Hematopoietic multipotent progenitor cell treated with erythropoietin and hydrocortisone succinate and interleukin-3 and kit ligand, for 6 days (in vitro differentiated cells): ENCODE measurements around the gene CCDC169.
A peak's percentile ranks its signal among the peaks of the same experiment; 100 is the strongest.
"Not testable (repeated sequence)": the region's sequence is repeated elsewhere in the genome, so short reads cannot be mapped to it uniquely, and the experiment has no call there.

Experiments used
- DNase-seq: peaks from one replicate; pipeline ENCODE4 v3.0.0-alpha.2; 2015

Gene CCDC169

DNA sequence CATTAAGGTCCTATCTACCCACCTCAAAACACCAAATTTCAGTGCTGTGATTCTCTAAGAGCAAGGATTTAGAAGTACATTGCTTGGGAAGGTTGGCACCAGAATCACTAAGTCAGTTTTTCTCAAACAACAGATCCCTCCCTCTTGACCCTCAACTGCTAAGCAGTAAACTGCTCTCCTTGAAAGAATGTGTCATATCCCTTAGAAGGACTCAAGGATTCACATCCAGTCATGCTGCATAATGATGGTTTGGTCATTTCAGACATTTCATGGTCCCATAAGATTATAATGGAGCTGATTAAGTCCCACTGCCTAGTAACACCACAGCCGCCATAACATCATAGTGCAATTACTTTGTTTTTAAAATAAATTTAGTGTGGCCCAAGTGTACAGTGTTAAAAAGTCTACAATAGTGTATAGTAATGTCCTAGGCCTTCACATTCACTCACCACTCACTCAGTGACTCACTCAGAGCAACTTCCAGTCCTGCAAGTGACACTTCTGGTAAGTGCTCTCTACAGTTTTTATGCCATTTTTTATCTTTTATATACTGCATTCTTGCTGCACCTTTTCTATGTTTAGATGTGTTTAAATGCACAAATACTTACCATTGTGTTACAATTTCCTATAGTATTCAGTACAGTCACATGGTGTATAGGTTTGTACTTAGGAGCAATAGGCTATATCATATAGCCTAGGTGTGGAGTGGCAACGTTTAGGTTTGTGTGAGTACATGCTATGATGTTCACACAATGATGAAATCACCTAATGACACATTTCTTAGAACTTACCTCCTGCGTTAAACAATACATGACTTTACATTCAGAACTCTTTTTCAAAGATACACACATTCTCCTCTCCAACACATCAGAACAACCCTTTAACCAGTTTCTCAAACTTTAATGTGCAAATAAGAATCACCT lies 15.7 kb upstream of the CCDC169 start:
- DNase-seq: no peak

DNA sequence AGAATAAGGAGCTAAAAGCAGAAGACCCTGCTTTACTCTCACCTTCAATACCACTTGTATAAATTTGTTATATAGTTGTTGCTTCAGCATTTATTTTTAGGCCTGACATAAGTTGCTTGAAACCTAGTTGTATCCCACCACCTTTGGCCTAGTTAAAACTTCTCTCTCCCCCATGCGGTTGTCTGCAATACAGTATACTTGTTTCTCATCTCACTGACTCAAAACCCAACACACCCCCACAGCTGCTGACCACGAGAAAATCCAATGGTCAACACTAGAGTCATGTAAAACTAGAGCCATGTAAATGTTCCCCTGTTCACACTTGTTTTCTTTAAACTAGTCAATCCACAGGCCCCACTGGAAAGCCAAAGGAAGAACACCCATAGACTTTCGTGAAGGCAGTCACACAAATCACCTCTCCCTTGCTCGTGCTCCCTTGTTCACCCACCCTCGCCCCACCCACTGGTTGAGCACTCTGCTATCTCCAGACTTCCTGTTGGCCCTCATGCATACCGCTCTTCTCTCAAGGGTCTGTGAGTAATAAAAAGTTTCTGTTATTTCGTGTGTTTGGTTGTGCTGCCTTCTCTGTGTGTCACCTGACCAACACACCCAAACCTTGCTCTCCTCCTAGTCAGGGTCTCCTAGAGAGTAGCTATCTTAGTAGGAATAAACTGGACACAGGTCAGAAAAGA lies 12.9 kb upstream of the CCDC169 start:
- DNase-seq: no peak

DNA sequence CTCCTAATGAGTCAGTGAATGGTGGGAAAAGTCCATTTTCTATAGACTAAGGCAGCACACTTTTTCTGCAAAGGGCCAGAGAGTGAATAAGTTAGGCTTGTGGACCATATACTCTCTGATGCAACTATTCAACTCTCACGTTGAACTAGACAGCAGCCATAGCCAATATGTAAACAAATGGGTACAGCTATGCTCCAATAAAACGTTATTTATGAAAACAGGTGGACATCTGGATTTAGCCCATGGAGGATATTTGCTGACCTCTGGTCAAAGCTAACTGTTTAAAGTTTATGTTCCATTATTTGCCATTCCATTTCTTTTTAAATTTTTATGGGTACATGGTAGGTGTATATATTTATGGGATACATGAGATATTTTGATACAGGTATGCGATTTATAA lies 4.7 kb upstream of the CCDC169 start:
- no peak for DNase-seq

DNA sequence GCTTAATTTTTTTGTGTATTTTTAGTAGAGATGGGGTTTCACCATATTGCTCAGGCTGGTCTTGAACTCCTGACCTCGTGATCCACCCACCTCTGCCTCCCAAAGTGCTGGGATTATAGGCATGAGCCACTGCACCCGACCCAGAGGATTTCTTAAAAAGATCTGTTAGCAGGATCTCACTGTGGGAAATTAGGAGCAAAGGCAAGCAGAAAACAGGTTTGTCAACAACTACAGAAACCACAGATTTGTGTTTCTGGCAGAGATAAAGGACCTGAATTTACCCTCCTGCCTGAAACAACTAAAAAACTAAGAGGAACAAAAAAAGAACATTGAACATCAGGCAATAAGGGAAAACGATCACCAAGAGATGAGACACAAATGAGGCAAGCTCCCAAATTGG lies 1.9 kb upstream of the CCDC169 start:
- not testable (repeated sequence) for DNase-seq

DNA sequence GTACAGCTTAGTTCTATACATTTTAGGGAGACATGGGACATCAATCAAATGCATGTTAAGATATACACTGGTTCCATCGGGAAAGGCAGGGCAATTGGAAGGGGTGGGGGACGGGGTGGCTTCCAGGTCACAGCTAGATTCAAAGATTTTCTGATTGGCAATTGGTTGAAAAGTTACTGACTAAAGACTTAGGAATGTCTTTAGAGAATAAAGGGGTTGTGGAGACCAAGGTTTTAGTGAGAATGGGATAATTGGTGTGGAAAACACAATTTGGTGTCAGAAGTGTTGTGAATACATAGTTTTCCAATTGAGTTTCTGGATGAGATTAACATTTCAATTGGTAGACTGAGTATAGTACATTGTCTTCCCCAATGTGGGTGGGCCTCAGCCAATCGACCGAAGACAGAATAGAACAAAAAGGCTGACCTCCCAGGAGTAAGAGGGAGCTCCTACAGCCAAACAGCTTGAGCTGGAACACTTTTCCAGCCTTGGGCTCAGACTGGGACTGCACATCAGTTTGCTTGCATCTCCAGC lies 988 bp upstream of the CCDC169 start:
- no peak for DNase-seq

DNA sequence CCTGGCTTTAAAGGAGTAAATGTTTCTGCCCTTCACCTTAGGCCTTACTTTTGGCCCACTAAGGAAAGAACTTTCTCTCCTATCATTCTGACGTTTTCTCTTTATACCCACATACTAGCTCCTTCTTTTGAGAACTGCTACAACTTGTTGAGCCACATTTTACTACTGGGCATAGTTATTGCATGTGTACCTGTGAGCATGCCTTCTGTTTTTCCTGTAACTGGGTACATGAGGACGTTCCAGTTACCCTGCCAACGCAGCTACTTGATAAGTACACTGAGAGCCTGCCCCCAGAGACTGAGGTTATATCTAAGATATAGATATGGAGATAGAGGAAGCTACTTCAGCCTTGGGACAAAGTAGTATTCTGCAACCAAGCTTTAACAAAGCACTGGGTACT lies 3.5 kb downstream of the CCDC169 start:
- DNase-seq: peak; percentile 61

DNA sequence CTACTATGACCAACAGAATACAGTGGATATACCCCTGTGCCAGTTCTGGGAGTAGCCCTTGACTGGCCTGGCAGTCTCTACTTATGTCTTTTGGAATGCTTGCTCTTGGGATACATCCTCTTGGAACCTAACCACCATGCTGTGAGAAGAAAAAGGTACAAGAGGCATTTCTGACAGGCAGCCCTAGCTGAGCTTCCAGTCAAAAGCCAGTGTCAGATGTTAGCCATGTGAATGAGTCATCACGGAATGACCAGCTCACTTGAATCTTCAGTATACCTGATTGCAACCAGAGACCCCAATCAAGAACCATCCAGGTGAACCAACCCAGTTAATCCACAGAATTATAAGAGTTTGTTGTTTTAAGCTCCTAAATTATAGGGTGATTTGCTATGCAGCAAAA lies 4.1 kb downstream of the CCDC169 start:
- no peak for DNase-seq

DNA sequence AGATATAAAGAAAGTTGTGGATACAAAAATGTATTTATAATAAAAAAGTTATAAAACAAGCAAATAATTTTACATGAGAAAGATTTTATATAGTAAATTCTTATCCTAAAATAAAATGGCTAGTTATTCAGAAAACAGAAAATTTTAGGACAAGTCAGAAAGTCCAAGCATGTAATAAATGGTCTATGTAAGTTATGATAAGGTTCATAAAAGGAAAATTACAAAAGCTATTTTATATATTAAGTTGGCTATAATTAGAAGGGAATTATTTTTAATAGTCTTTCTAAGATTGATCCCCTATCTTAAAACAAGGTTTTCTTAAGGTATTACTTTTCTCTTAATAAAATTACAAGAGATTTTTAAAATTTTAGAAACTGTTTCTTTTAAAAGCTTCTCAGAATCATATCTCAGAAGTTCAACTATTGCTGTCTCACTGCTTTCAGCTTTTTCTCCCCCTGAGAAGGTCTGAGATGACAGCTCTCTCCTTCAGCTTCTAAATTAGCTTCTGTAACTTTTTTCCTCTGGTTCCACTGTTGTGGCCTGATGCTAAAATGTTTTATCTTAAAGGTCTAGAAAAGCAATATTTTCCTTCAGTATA lies 8.7 kb downstream of the CCDC169 start:
- peak; percentile 49 for DNase-seq

DNA sequence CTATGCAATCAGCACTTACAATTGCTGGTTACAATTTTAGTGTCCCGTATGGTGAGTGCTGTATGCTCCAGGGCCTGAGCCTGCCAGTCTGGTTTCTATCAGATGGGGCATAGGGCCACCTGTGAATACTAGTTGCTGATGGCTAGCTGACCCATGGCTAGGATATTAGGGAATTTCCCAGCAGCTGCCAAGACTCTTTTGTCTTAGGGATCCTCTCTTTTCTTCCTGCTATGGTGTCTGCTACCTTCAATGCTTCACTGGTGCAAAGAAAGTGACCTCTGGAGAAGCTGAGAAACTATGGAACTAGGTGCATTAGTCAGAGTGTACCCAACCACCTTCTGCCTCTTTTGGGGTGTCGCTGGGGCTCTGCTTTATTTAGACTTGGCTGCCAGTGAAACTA lies 11.6 kb downstream of the CCDC169 start:
- DNase-seq: no peak

DNA sequence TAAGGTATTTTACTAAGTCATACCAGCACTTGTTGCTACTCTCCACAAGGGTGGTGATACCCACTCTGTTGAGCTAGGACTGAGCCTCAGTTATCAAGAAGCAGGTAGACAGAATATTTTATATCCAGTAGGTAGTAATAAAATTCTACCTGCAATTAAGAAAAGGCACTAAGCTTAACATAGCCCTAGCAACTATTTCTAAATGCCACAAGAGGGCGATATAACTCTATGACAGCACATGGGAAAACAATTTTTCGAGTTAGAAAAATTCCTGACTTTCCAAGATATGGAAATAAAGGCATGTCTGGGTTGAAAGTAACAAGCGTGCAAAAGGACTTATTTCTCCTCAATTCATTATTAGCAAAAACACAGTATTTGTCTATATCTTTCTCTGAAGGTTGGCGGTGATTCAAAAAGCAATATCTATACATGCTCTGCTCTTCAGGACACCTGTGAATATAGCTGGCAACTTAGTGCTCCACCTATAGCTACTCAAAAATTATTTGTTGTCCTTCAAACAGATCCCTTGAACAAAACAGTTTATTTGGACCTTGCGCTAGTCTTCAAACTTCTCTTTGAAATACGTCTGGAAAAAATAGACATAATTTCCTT lies 14.7 kb downstream of the CCDC169 start:
- peak; percentile 75 for DNase-seq

DNA sequence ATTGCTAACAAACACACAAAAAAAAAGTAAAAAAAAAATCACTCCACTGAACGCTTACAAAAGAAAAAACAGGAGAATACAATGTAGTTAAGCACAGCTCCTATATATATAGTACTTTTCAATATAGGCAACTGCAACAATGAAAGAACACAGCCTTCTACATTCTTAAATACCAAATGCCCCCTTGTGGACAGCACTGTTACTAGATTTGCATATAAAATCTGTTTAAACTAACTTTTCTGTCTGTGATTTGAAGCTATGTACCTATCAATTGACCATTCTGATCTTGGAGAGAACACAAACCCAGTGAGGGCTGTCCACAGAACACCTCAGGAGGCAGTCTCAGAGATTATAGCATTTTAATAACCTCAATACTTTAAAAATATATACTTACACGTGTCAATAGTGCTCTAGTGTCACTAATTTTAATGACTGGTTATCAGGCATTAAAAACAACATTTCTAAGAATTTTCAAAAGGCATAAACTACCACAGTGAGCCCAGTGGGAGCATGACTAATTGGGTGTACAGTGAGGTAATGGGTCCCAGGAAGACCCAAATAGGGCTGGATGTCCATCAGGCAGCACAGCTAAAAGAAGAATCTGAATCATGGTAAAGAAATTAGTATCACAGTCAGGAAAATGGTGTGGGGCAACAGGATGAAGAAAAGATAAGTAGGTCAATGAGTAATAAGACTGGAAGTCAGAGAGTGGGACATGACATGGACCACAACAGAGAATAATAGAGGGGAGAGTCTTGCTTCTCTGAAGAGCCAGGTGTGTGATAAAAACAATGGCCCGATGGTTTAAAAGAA lies 22.2 kb downstream of the CCDC169 start:
- peak; percentile 83 for DNase-seq

DNA sequence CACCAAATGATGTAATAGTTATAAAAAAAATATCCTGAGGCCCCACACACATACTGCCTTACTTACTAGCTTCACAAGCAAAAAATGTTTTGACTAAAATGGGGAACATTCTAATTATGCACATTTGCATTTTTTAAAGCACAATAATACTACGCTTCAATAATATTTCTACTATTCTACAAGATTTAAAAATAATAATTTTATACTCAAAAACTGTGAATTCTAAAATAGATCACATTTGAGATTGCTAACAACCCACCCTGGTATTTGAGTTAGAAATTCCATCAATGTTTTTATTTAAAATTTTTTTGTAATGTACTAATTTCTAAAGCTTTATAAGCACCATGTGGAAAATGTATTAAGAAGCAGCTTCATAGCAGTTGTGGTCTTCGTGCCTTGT lies 24.2 kb downstream of the CCDC169 start:
- DNase-seq: no peak

DNA sequence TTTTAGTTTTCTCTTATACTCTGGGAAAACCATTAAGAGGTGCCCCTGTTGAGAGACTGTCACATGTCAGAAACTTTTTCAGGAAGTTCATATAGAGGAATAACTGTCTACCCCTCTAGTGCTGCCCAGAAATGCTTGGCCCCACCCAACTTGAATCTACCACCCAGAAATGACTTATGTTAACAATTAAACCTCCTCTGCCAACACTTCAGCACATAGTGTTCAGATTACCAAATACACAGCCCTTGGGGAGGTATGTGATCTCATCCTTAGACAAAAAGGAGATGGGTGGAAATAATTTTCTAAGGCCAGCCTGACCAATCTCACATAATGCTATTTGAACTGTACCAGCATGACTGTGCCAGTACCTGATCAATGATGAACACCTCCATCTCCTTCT lies 35.6 kb downstream of the CCDC169 start:
- no peak for DNase-seq

DNA sequence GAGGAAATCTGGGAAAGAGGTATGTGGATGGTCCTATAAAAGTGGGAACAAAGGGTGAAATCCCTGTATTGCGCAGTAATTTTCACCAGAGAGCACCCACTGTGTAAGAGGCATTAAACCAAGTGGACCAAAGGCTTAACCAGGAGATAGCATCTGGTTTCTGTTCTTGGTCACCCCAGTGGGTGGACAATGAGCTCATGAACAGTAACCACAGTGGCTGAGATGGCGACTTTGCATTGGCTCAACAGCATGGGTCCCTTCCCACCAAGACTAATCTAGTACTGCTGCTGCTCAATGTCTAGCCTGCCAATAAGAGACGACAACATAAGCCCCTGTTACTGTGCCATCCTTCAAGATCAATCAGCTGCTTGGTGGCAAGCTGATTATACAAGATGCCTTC lies 36.6 kb downstream of the CCDC169 start:
- DNase-seq: no peak

DNA sequence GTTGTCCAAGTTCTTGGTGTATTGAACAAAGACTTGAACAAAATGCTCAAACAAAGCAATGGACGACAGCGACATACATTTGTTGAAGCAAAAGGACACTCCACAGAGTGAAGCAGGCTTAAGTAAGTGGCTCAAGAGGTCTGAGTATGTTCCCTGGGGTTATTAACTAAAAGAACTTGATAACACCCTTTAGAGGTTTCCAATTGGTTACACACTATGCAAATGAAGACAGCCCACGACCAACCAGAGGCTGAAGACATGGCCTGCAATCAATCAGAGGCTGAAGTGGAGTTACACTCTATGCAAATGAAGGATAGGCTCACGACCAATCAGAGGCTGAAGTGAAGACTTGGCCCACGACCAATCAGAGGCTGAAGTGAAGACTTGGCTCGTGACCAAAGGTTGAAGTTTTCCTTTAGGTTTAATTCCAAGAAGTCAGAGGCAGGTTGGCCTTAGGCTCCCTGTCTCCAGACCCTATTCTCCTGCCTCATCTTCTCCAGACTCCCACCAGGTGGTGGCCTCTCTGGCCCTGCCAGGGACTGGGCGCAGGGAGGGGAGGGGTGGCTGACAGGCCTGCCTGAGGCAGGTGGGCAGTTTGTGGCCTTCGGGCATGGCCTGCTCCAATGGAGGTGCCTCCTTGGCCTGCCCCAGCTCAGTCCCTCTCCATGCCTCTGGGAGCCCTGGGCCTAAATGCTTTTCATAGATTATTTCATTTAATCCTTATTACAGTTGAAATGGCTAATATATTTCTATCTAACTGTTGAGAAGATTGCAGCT lies 38.1 kb downstream of the CCDC169 start:
- DNase-seq: no peak

DNA sequence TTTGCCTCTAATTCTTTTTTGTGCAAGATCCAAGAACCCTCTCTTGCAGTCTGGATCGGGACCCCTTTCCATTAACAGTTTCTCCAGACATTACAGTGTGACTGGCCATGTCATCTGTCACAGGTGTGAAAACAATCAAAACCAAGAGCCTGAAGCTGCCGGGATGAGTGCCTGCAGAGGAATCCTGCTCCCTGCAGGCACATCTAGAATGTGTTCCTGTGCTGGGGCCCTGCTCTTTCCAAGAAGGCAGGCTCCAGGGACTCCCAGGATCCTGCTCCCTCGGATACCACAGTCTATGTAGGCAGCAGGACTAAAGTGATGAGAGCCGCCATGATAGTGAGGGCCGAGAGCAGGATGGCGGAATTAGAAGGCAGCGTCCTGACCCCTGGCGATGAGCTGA lies 38.8 kb downstream of the CCDC169 start:
- no peak for DNase-seq

DNA sequence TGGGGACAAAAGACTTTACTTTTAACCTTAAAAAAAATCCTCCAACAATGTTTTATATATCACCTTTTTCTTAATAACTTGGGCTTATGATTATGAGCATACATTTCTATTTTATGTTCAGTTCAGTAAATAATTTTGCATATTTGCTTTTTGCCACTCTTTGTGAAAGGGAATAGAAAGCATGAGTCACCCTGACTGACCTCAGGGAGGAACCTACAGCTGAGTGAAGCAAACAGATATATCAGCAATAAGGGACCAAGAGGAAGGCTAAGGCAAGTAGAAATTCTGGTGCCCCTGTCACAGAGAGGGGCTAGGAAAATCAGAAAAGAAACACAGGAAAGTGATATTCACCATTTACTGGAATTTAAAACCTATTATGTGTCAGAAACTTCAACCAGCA lies 46.1 kb downstream of the CCDC169 start:
- DNase-seq: no peak

DNA sequence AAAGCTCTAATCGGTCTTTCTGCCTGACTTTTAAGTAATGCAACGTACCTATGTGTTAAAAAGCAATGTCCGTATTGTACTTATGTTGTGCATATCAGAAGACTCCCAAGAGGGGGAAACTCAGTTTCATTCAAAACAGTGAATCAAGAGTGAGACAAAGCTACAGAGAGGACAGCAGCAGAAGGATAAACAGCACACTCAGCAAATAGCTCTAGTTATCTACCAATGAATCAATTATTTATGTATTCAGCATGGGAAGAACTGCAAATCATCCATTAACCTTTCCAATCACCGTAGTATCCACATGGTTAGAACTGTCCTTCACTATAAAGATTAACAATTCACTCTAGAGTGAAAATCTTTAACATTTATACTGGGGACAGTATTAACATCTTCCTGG lies 46.6 kb downstream of the CCDC169 start:
- no peak for DNase-seq

DNA sequence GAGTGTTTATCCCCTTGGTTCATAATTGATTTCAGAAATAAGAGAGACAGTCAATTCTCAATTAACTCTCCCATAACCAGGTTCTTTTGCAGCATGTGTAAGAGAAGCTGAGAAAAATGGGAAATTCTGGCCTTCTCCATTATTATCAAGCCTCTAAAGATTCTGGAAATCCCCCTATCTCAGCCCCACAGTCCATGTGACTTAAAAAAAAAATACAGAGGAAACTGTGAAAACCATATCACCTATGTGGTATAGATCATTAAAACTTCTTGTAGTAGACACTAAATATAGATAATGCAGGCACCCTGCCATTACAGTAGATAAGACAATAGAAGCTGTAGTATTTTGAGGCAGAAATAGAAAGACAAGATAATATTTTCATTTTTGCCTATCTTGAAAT lies 48.9 kb downstream of the CCDC169 start:
- DNase-seq: no peak

DNA sequence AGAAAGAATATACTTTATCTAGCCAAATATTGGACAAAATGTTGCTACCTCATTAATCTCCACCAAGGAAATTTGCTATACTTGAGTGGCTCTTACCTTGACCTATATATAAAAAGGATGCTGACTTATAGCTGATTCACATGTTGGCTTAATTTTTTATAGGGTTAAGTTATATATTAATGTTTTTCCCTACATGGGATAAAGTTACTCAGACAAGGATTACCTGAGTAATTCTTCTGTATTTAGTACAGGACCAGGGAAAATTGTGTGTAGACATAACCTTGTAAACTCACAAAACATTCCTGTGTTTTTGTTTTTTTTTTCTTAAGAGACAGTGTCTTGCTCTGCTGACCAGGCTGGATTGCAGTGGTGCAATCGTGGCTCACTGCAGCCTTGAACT lies 52.6 kb downstream of the CCDC169 start:
- DNase-seq: no peak

DNA sequence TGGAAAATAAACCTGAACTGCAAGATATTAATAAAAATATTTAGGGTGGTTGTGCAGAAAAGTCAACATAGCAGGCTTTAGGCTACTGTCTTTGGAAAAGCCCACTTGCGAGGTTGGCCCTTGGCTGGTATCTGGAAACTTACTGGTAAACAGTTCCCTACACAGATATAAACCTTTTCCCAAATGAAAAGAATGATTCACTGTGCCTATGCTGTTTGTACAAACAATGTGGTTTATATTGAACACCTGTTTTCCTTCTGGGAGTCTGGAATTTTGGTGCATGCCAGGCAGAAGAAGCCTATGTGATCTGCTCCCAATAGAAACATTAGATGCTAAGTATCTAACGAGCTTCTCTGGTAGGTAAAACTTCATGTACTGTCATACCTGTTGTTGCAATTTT lies 53.5 kb downstream of the CCDC169 start:
- DNase-seq: no peak

DNA sequence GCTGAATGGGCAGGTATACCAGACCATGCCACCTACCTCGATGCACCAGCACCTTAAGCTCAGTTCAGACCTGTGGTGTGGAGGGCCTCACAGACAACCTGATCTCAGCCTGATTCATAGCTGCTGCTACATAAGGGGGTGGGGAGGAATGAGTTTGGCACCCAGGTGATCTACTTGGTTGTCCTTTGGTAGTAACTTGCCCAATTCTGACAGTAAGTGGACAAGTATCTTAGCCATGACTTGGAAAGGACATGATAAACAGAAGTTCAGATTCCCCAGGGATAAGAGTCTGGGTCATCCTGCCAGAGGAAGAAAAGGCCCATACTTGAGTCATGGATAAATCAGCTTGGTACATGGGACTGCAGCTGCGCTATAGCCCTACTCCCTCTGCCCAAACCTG lies 54.9 kb downstream of the CCDC169 start:
- DNase-seq: no peak
